ENCODE measurements around the gene MT1M. TPM values are rescaled to one million over a fixed set of nuclear protein-coding genes. Genes with fewer than 3 reads are reported as not detected.
A peak's percentile ranks its signal among the peaks of the same experiment; 100 is the strongest.

Gene MT1M
- total and polyA plus RNA-seq, 12 donors = 0.44 to 50.3 (median 9.3) TPM

GRCh38 chr16:56640076-56640475 is 7.6 kb downstream of the MT1M start:
- H3K27me3 ChIP-seq = peaks cover 5% of the 10 kb centered on the region
- 76 to 88% (median 87%) methylated on average over 1 of the region's 1 CpG for WGBS, 4 donors
- H3K9me3 ChIP-seq (replicated peaks in 1 of 3) = no peaks in the 10 kb centered on the region
- no peak for TF ChIP-seq POLR2A (IDR thresholded peaks at IDR 0.05)
- TF ChIP-seq, protein P1, sequence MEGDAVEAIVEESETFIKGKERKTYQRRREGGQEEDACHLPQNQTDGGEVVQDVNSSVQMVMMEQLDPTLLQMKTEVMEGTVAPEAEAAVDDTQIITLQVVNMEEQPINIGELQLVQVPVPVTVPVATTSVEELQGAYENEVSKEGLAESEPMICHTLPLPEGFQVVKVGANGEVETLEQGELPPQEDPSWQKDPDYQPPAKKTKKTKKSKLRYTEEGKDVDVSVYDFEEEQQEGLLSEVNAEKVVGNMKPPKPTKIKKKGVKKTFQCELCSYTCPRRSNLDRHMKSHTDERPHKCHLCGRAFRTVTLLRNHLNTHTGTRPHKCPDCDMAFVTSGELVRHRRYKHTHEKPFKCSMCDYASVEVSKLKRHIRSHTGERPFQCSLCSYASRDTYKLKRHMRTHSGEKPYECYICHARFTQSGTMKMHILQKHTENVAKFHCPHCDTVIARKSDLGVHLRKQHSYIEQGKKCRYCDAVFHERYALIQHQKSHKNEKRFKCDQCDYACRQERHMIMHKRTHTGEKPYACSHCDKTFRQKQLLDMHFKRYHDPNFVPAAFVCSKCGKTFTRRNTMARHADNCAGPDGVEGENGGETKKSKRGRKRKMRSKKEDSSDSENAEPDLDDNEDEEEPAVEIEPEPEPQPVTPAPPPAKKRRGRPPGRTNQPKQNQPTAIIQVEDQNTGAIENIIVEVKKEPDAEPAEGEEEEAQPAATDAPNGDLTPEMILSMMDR (IDR thresholded peaks at IDR 0.05) = no peak
- peaks cover 0 to 10% of the 10 kb centered on the region in 2 donors for H3K4me1 ChIP-seq (replicated peaks in 1 of 2)
- intact Hi-C loops (cut with DNase I) = no loop called here
- no peak for DNase-seq
- H3K27ac ChIP-seq = no peak overlapping the region
- H3K36me3 ChIP-seq (replicated peaks in 1 of 2) = no peaks in the 10 kb centered on the region
- no peak overlapping the region for H3K4me3 ChIP-seq

DNA sequence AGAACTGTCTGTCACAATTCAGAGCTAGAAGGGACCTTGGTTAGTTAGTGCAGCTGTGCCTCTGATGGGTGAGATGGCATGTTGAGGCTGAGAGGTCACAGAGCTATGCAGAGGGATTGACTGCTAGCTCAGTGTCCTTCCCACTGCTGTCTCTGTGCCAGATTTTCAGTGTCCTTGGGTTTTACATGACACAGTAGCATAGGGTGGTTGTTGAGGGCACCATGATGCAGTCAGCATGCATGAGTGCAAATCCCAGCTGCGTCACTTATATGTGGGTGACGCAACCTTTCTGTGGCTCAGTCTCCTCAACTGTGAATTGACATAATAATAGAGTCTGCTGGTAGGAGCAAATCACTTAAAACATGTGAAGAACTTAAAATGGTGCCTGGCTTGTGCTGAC is 8.7 kb downstream of the MT1M start:
- WGBS, 4 donors = 66 to 80% (median 73%) methylated on average over 2 of the region's 2 CpGs
- Histone ChIP-seq H3K27ac (peak overlapping the region in 1 of 5 donors; percentile 5), H3K36me3 (replicated peaks in 1 of 2) (no peaks in the 10 kb centered on the region), H3K4me1 (replicated peaks in 1 of 2) (peaks cover 0 to 4% of the 10 kb centered on the region in 2 donors), H3K4me3 (no peak overlapping the region), H3K27me3 (no peaks in the 10 kb centered on the region), H3K9me3 (replicated peaks in 1 of 3) (no peaks in the 10 kb centered on the region)
- intact Hi-C loops (cut with DNase I) = no loop called here
- peak in 6 of 7 donors; percentile 67 to 88 (median 72) for DNase-seq
- no peak for TF ChIP-seq POLR2A (IDR thresholded peaks at IDR 0.05)
- TF ChIP-seq, protein P1 (IDR thresholded peaks at IDR 0.05) = no peak

GRCh38 chr16:56643080-56643778 is 10.8 kb downstream of the MT1M start:
- Histone ChIP-seq H3K9me3 (replicated peaks in 1 of 3) (no peaks in the 10 kb centered on the region), H3K4me3 (peak overlapping the region in 1 of 4 donors; percentile 40), H3K27ac (no peak overlapping the region), H3K36me3 (replicated peaks in 1 of 2) (no peaks in the 10 kb centered on the region), H3K27me3 (no peaks in the 10 kb centered on the region), H3K4me1 (replicated peaks in 1 of 2) (peaks cover 0 to 11% of the 10 kb centered on the region in 2 donors)
- DNase-seq = peak in 5 of 7 donors; percentile 31 to 57 (median 50)
- WGBS, 4 donors = 38 to 53% (median 45%) methylated on average over 12 to 42 of the region's 42 CpGs
- TF ChIP-seq, protein P1 (IDR thresholded peaks at IDR 0.05) = peak in 2 of 6 experiments; percentile 10 to 20
- TF ChIP-seq POLR2A (IDR thresholded peaks at IDR 0.05) = no peak
- intact Hi-C loops (cut with DNase I) = no loop called here

- H3K36me3 ChIP-seq (replicated peaks in 1 of 2) = no peaks in the 10 kb centered on the region
- H3K9me3 ChIP-seq (replicated peaks in 1 of 3) = no peaks in the 10 kb centered on the region
- peaks cover 0 to 8% of the 10 kb centered on the region in 2 donors for H3K4me1 ChIP-seq (replicated peaks in 1 of 2)
- TF ChIP-seq, protein P1 (IDR thresholded peaks at IDR 0.05) = no peak
- no peak for TF ChIP-seq POLR2A (IDR thresholded peaks at IDR 0.05)
- intact Hi-C loops (cut with DNase I) = no loop called here
- no peak overlapping the region for H3K27ac ChIP-seq
- no peak overlapping the region for H3K4me3 ChIP-seq
- H3K27me3 ChIP-seq = no peaks in the 10 kb centered on the region
- DNase-seq = no peak
- whole genome bisulfite sequencing, 4 donors = 61 to 76% (median 68%) methylated on average over 4 to 5 of the region's 5 CpGs
Observed at GRCh38 chr16:56643833-56644232, 11.4 kb downstream of the MT1M start.
